Suppressor macrophage treated with lipopolysaccharide for 1 hour (primary cell): Measurements from ENCODE around the gene CD226.

Experiments used
- DNase-seq, 3 donors: peaks; one replicate each; pipeline ENCODE4 v3.0.0-alpha.2; 2020 to 2022

CD226 gene

DNA sequence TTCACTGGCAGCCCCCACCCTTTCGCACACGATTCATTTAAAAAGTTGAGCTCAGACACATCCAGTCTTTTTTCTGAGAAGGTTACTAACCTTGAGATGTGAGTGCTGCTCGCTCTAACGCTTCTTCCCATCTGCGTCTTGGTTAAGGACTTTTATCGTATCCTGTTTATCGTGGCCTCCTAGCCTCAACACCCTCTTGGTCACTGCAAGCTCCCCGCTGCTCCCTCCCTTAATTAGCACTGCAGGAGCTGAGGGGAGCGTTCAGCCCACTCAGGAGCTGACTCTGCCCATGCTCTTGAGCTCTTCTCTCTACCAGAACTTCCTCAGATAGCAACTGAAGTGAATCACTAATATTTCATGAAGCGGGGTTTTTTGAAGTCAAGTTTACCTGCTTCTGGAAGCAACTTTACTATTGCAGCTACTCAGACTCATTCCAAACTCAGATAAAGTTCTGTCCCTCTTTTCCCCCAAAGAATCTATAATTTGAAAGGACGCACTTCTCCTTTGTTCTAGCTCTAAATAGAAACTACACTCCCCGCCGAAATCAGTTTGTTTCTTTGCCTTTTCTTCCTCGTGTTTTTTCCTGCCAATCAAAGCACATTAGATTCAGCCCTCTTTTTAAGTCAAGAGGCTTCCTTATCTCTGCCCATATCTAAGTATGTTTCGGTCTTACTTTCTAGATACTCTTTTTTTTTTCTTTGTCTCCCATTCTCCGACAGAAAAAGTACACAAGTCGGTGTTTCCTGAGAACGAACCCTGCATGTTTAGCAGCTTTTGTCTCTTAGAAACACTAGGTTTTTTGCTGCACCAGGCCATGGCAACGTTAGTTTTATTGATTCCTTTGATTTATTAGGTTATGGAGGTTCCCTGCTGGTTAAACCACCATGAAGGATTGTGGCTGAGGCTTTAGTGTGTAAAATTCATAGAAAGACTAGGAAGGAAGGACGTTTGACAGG, 9.3 kb upstream of the CD226 start:
- peak; percentile 37 to 64 (median 56) for DNase-seq

GRCh38 chr18:69956057-69956456, 8.4 kb upstream of the CD226 start:
- no peak for DNase-seq

GRCh38 chr18:69954719-69955480, 7.2 kb upstream of the CD226 start:
- DNase-seq, result no peak

DNA sequence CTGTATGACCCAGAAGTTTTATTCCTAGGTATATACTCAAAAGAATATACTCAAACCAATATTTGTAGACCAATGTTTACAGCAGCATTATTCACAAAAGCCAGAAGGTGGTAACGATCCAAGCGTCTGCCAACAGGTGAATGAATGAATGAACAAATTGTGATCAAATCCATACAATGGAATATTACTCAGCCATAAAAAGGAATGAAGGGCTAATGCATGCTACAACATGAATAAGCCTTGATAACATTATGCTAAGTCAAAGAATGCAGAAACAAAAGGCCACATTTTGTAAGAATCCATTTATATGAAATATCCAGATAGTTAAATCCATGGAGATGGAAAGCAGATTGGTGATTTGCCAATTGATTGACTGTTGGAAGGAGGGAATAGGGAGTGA, 5.5 kb upstream of the CD226 start:
- no peak for DNase-seq

- no peak for DNase-seq
Measured at GRCh38 chr18:69951182-69951581, 3.5 kb upstream of the CD226 start.

DNA sequence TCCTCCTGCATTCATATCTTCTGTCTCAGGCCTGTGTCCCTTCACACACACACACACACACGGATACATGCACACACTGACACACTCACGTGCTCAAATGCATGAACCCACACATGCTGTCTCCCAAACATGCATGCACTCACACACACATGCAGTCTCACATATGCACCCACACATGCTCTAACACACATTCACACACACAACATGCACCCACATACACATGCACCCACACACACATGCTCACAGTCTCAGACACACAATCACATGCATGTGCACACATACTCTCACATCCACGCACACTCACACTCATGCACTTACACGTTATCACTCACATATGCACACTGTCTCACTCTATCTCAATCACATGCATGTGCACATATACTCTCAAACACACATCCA, 1.9 kb upstream of the CD226 start:
- DNase-seq, result no peak

GRCh38 chr18:69948919-69949537, 1.4 kb upstream of the CD226 start:
- DNase-seq, result peak; percentile 88 to 96 (median 93)

DNA sequence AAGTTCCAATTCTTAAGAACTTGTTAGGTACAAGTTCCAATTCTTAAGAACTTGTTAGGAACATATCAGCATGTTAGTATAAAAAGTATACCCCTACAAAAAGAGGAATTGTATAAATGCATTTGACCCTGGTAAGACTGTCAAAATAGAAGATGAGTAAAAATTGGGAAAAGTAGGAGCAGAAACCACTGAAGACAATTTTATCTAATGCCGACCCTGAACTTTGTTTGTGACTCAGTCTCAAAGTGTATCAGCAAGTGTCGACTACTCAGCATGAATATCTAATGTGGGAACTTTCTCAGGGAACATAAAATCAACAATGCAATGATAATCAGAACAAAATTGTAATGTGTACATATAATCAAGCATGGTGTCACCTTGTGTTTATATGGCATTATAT, 583 bp upstream of the CD226 start:
- DNase-seq, result peak; percentile 27 to 75 (median 59)

GRCh38 chr18:69946608-69947155, 991 bp downstream of the CD226 start:
- no peak for DNase-seq

- DNase-seq, result no peak
Measured at GRCh38 chr18:69945220-69946114, 2.2 kb downstream of the CD226 start.

DNA sequence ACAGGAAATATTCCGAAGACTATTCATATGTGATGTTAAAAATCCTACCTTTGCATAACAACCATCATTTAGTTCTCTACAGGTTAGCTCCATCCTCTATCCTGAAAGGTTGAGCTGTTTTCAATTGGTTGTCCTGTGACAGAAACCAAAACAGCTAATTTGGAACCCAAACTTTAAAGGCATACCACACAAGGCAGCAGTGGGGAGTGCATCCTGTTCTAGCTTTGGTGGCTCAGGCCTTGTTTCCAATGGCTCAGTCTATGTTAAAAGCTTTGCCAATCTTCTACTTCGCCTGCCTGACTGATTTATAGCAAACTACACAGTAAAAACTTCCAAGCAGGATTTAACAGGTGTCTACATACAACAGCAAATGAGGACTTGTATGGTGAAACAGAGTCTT, 3.2 kb downstream of the CD226 start:
- no peak for DNase-seq

DNA sequence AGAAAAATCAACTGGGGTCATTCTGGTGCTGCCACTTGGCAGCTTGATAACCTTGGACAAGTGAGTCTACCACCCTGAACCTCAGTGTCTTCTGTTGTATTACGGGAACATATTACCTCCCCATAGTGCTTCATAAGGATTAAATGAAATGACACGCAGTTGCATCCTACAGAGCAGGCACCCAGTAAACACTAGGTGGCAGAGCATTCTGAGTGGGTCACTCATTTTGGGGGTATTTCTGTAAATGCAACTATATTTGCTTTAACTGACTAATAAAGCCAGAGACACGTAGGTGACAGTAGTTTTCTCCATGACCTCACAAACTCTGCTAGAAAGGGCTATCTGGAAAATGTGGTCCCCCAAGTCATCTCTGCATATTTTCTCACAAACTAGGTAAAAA, 4.7 kb downstream of the CD226 start:
- DNase-seq, result no peak

DNA sequence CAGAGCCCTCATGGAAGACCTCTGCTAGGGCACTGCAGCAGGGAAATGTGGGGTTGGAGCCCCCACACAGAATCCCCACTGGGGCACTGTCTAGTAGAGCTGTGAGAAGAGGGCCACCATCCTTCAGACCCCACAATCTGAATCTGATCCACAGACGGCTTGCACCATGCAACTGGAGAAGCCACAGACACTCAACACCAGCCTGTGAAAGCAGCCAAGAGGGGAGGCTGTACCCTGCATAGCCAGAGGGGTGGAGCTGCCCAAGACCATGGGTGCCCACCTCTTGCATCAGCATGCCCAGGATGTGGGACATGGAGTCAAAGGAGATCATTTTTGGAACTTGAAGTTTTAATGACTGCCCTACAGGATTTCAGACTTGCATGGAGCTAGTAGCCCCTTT, 6.5 kb downstream of the CD226 start:
- DNase-seq, result no peak

DNA sequence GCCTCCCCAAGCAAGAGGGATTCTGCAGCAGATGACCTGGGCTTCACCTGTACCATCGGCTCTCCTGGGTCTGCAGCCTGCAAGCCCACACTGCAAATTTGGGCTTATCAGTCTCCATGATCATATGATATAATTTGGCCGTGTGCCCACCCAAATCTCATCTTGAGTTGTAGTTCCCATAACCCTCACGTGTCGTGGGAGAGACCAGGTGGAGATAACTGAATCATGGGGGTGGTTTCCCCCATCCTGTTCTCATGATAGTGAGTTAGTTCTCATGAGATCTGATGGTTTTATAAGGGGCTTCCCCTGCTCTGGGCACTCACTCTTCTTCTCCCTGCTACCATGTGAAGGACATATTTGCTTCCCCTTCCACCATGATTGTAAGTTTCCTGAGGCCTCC, 7.9 kb downstream of the CD226 start:
- peak in 1 of 3 donors; percentile 13 for DNase-seq

DNA sequence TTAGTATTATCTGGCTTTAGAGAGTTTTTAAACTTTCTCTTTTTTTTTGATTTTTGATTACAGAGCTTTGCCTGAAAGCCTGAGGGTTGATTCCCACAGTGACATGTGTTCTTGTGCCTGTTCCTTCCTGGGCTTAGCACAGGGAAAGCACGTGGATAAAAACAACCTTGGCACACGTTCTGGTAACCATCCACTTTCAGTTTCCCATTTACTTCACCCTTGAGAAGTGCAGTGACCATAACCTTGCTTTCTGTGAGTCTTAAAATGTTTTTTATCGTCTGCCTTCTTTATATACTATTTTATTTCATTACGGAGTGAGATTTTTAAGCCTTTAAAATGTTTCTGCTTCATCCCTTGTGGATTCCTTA, 11.5 kb downstream of the CD226 start:
- DNase-seq, result peak in 2 of 3 donors; percentile 23 to 52

DNA sequence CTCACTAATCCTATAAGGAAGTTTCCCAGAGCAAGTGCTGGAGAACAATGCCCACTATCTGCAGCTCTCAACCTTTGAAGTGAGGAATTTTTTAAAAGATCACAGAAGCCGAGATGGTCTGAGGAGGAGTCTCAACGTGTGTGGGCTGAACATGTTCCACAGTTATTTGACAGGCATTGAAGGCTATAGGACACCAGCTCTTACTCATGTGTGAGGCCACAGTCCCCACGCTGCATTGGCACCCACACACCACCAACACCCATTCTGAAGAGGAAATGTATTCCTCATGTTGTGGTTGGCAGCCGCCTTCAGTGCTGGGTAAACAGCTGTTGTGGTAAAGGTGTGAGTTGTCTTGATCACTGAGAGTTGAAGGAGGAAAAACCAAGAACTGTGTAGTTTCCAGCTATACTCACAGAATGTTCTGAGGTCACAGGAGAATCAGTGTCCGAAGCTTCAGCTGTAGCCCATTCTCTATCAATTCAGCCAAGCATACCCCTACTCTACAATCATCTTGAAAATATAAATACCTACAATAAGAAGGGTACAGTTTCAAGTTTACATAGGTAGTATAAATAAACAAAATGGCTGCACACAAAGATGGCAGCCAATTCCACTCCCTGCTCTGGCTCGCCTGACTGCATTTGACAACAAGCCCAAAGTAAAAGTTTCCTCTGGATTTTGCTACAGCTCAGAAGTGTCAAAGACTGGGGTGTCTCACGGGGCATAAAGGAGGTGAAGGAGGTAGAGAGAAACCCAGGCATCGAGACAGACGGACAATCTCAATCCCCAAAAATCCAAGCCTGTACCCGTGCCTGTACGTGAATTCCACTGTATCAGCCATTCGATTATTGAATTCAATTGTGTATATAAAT, 12.1 kb downstream of the CD226 start:
- DNase-seq, result peak; percentile 73 to 78 (median 77)

- no peak for DNase-seq
Measured at GRCh38 chr18:69934601-69935265, 12.9 kb downstream of the CD226 start.

DNA sequence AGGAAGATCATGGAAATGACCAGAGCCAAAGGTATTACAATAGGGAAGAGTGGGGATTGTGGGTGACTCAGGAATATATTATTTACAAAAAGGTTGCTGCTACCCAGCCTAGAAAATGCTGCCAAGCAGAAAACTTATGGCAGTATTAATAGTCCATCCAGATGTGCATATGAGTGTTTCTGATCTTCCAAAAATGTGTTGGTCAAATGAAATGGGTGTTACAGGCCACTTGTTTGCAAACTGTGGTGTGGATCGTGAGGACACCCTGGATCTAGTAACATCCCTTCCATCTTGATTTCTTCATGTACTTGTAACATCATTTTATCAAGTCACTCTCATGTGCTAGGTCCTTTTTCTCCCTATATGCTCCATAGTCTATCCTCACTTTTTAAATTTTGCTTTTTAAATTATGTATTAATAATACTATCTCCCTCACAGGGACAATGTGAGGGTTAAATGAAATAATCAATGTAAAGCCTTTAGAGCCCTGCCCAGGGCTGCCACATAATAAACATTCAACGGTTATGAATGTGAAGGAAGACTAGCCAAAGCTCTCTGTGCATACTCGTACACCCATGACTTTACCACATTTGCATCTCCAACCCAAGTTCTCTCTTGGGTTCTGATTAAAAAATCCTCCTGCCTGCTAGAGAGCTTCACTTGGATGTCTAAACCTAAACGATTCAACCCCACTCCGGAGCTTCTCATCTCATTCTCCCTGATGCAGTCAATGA, 18.5 kb downstream of the CD226 start:
- DNase-seq, result no peak

- DNase-seq, result no peak
Measured at GRCh38 chr18:69916412-69916811, 31.3 kb downstream of the CD226 start.

DNA sequence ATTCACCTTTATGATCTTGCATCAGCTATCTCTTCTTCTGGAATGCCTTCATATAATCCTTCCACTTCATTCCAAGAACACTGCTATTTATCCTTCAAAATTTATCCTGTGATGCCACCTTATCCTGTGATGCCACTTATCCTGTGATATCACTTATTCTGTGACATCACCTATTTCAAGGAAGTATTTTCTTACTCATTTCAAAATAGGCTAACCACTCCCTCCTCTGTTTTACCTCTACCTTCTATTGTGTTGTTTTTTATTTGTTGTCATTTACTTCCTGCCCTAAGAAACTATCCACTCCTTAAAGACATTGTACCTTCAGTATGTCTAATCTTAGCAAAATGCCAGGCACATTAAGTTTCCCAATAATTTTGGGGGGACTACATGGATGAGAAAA, 38.8 kb downstream of the CD226 start:
- DNase-seq, result no peak
